ENCODE results near the gene RFX4.

Gene RFX4

GRCh38 chr12:106736051-106736957 is 153.5 kb downstream of the RFX4 start:
- DNase-seq: no peak

- no peak for DNase-seq
These were observed 156.5 kb downstream of the RFX4 start for GRCh38 chr12:106739318-106739717.

- DNase-seq: no peak
These were observed 157.2 kb downstream of the RFX4 start for GRCh38 chr12:106739815-106740530.

GRCh38 chr12:106740818-106741217 is 158.0 kb downstream of the RFX4 start:
- no peak for DNase-seq

GRCh38 chr12:106741247-106741646 is 158.4 kb downstream of the RFX4 start:
- DNase-seq: no peak

- DNase-seq: no peak
These were observed 160.6 kb downstream of the RFX4 start for GRCh38 chr12:106743270-106743988.

- no peak for DNase-seq
These were observed 161.8 kb downstream of the RFX4 start for GRCh38 chr12:106744600-106744999.

- DNase-seq: no peak
These were observed 162.5 kb downstream of the RFX4 start for GRCh38 chr12:106745181-106745745.

GRCh38 chr12:106747973-106748436 is 165.2 kb downstream of the RFX4 start:
- no peak for DNase-seq

- no peak for DNase-seq
These were observed 167.7 kb downstream of the RFX4 start for GRCh38 chr12:106750524-106750923.

GRCh38 chr12:106753526-106753925 is 170.7 kb downstream of the RFX4 start:
- no peak for DNase-seq

GRCh38 chr12:106754331-106754730 is 171.5 kb downstream of the RFX4 start:
- DNase-seq: no peak

GRCh38 chr12:106757623-106758348 is 175.0 kb downstream of the RFX4 start:
- no peak for DNase-seq

GRCh38 chr12:106758349-106759110 is 175.7 kb downstream of the RFX4 start:
- DNase-seq: no peak

GRCh38 chr12:106759526-106760183 is 176.9 kb downstream of the RFX4 start:
- DNase-seq: no peak

- no peak for DNase-seq
These were observed 177.4 kb downstream of the RFX4 start for GRCh38 chr12:106760184-106760531.

GRCh38 chr12:106764220-106764619 is 181.4 kb downstream of the RFX4 start:
- DNase-seq: no peak

GRCh38 chr12:106764738-106765137 is 181.9 kb downstream of the RFX4 start:
- DNase-seq: no peak

- no peak for DNase-seq
These were observed 183.6 kb downstream of the RFX4 start for GRCh38 chr12:106766393-106766826.

- no peak for DNase-seq
These were observed 184.4 kb downstream of the RFX4 start for GRCh38 chr12:106767206-106767605.

Measured in NCI-H1417 treated with DMSO at 0.1 percent for 48 hours (cell line).